HG03342 (cell line): ENCODE data around the gene ACKR4.
"Not testable (repeated sequence)": the region's sequence is repeated elsewhere in the genome, so short reads cannot be mapped to it uniquely, and the experiment has no call there.

Experiments used
- ATAC-seq: cut with Tn5 transposase; IDR thresholded peaks from one replicate; pipeline ENCODE4 v1.9.1; 2021; ENCODE audit warnings: mild to moderate bottlenecking, moderate library complexity; ENCODE audit not compliant: unreplicated experiment

ACKR4 gene

DNA sequence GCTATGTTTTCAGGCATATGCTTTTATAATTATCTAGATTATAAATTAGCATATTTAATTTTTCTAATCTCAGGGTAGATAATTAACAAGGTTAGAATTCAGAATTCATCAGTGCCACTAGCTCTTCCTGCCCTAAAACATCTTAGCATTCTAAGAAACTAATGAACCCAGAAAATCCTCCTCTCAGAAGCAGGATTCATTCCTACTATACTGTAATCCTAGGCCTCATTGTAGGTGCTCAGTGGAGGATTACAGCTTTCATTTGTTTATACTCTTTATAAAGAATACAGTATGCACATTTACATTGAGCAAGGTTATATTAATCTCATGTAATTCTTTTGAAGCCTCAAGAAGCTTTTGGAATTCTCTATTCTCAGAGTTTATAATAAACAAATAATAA, 41.6 kb downstream of the ACKR4 start:
- ATAC-seq = no peak

DNA sequence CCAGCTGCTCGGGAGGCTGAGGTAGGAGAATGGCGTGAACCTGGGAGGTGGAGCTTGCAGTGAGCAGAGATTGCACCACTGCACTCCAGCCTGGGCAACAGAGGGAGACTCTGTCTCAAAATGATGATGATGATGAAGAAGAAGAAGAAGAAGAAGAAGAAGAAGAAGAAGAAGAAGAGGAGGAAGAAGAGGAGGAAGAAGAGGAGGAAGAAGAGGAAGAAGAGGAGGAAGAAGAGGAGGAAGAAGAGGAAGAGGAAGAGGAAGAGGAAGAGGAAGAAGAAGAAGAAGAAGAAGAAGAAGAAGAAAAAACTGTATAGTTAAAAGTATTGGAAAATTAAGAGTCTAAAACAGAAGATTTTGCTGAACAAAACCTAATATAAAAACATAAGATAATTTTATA, 44.4 kb downstream of the ACKR4 start:
- not testable (repeated sequence) for ATAC-seq

DNA sequence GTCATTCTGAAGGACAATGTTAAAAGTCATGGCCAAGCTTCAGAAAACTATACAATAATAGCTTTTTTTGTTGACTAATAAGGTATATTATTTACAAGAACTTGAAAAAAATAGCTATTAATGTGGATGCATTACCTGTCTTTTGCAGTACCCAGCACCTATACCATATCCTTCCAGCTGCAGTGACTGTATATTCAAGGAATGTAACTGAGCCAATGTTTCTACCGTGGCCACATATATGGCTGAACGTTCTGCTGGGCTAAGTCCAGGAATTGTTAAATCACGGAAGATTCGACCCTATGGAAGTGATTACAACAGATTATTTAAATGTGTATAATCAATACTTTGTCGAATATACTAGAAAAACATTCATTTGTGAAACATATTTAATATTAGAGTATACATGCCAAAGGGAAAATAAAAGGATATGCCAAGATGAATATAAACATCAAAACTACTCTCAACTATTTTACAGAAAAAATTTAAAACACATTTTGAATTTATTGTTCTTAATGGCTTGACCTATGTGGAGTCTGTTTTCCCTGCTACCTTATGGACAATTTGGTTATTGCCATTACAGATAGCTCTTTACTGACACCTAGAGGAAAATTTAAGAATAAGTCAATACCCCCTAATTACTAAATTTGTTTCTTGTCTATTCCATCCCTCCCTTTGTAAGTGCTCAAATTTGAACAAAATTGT, 44.9 kb downstream of the ACKR4 start:
- ATAC-seq = no peak

DNA sequence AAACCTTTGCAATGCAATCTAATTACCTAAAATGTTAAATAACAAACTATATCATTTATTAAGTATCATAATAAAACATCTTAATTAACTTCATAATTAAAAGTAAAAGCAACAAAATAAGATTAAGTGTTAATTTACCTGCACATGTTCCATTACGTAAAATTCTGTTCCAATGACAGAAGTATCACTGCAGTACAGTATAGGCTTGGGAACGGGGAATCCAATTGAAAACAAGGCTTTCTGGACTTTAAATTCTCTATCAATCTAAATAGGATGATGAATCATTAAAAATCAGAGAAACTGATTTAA, 45.4 kb downstream of the ACKR4 start:
- ATAC-seq = no peak

DNA sequence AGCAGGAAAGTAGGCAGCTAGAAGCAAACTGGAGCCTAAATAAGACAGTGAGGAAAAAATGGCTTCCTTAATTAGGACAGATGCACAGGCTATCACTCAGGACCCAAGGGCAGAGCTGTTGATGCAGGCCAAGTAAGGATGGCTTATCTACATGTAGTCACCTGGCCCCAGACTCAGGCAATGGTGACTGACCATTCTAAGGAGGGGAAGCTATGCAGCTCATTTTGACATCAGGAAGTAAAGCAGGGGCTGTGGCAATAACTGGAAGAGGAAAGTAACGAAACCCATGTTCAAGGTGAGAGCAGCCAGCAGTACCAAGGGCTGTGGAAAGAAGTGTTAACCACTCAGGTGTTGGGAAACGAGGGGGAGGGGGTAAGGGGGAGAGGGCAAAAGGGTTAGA, 46.3 kb downstream of the ACKR4 start:
- no peak for ATAC-seq

DNA sequence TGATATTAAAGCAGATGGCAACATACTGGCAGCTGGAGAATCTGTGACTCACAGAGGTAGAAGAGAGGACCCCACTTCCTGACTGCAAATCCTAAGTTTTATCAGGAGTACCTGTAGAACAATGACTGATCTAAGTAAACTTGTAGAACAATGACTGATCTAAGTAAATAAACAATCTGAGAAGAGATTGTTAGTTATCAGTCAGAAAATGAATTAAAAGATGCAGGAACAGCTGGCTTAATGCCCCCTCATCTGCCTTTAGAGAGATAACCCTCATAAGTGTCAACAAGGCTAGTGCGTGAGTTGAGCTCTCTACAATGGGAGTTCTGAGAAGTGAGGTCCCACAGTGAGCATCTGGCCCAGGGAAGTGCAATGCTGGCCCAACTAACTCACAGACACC, 48.0 kb downstream of the ACKR4 start:
- no peak for ATAC-seq

DNA sequence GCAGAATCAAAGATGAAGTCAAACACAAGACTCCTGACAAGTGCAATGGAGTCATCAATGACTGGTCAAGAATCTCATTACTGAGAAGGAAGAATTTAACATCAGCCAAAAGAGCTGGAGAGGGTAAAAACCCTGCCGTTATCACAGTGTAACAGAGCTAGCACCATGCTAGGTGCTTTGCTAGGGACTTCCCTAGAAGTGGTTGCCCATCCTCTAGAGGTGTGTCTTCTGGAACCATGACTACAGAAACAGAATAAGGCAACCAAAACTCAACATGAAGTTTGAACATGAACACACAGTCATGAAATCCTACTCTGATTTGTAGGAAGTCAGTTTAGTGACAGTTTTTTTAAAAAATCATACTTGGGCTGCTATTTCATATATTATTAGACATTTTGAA, 53.1 kb downstream of the ACKR4 start:
- ATAC-seq = peak; percentile 66
